GM21367 (cell line): ENCODE data around the gene RTN4RL1.

Experiments
- ATAC-seq: cut with Tn5 transposase; IDR thresholded peaks from one replicate; pipeline ENCODE4 v1.9.1; 2021; ENCODE audit not compliant: unreplicated experiment

The RTN4RL1 gene

DNA sequence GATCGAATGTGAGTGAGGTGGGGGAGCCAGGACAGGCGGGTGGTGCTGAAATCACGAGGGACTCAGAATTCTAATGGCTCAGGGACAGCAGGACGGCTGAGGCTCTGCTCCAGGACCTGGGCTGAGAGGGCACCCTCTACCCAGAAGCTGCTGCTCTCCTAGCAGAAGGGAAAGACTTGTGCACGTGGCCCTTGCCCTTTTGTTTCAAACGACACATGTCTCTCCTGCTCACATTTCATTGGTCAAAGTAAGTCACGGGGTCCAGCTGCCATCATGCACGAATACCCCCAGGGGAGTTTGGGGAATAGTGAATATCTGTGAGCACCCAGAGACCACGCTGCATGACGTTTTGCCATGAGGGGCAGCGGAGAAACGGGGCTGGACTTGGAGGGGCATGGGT lies 73.2 kb downstream of the RTN4RL1 start:
- ATAC-seq, result no peak

DNA sequence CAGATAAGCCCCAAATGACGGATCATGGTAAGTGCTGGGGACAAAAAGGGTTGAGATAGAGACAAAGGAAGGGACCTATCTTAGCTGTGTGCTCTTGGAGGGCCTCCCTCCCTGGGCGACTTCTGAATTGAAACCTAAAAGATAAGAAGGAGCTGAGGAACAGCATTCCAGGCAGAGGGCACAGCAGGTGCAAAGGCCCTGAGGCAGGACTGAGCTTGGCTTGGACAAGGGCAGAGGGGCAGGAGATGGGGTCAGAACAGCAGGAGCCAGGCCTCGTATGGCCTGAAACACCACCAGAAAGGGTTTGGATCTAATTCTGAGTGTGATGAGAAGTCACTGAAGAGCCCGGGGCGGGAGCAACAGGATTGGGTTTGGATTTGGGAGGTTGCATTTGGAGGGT lies 75.4 kb downstream of the RTN4RL1 start:
- ATAC-seq, result no peak

DNA sequence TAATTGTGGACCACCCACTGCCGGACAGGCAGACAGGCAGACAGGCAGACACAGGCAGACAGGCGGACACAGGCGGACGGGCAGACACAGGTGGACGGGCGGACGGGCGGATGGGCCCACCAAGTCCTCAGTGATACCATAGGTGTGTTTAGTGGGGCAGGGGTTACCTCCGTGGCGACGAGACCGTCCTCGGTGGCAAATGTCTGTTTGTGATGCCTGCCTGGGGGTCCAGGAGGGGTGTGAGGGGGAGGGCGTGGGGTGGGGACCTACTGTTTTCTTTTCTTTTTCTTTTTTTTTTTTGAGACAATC lies 76.7 kb downstream of the RTN4RL1 start:
- no peak for ATAC-seq

DNA sequence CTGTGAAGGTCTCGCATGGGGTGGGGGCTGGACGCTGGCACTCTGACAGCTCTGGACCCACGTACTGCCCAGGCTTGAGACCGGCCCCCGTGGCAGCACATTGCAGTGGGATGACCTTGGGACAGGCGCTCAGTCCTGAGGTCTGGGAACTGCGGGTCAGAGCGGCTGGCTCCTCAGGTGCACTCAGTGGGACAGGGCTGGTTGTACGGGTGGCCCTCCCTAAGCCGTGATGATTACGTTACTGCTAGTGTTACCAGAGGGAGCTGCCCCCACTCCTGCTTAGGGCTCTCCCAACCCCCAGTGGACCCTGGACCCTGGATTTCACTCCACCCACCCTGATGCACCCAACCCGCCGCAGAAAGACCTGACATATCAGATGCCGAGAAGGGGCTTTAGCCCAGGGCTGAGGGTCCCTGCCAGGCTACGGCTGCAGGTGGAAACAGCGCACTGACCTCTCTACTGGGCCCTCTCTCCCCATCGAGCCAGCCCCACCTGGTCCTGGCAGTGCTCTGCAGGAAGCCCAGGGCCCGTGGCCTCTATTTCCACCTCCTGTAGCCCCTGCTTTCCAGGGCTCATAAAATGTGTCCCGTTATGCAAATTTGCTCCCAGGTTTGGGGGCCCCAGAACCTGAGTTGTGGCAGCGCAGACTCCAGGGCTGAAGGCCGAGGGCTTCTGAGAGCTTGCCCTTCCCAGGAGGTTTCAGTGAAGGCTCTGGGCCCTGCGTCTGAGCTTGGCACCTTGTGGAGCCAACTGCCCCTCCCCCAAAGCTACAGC lies 77.2 kb downstream of the RTN4RL1 start:
- ATAC-seq, result no peak

DNA sequence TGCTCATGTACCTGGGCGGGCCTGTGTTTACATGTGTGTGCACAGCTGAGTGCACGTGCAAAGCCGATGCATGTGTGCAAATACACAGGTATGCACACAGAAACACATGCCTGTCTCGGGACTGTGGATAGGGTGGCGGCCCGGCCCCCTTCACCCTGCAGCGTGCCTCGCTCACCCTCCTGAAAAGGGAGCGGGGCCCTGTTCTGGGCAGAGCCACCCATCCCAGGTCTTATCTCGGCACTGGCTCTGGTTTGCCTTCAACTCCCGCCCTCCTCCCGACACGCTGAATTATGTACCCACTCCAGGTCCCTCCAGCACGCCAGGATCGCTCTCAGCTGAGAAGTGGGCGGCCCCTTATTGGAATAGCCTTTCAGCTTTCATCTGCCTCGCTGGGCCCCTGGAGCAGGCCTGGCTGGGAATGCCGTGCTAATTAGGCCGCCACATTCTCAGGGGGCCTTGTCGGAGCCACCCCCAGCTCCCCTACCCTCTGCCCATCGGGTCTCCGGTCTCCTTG lies 77.8 kb downstream of the RTN4RL1 start:
- no peak for ATAC-seq

DNA sequence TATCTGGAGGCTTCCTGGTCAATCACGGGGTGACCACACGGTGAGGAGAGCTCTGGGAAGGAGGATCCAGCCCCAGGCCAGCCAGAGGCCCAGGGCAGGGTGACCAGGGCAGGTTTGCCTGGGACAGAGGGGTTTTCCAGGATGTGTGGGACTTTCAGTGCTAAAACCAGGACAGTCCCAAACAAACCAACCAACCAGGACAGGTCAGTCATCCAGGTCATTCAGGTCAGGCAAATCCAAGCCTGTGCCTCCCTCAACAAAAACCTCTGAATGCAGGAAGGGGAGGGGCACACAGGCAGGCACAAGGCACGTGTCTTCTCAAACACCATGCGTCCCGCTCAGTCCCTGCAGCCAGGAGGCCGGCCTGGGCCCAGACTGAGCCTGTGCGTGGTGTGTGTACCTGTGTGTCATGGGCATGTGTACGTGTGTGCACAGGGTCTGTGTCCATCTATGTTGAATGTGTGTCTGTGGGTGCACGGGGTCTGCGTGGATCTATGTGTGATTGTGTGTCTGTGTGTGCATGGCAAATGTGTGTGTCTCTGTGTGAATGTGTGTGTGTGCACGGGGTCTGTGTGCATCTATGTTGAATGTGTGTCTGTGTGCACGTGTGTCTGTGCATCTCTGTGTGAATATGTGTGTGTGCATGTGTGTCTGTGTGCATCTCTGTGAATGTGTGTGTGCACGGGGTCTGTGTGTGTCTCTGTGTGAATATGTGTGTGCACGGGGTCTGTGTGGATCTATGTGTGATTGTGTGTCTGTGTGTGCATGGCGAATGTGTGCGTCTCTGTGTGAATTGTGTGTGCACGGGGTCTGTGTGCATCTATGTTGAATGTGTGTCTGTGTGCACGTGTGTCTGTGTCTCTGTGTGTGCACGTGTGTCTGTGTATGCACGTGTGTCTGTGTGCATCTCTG lies 78.9 kb downstream of the RTN4RL1 start:
- ATAC-seq, result no peak

DNA sequence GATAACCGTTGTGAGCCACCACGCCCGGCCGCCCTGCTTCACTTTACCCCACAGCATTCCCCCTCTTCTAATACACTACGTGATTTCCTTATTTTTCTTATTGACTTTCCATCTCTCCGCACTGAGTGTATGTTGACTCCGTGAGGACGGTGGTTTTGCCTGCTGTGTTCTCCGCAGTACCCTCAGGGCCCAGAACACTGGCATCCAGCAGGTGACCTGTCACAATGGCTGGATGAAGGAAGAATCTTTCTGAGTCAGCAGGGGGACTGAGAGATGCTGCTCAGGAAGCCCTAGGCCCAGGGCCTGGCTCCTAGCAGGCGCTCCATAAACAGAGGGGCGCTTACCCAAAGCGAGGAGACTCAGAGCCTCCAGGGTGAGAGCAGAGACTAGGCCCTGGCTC lies 79.5 kb downstream of the RTN4RL1 start:
- no peak for ATAC-seq

DNA sequence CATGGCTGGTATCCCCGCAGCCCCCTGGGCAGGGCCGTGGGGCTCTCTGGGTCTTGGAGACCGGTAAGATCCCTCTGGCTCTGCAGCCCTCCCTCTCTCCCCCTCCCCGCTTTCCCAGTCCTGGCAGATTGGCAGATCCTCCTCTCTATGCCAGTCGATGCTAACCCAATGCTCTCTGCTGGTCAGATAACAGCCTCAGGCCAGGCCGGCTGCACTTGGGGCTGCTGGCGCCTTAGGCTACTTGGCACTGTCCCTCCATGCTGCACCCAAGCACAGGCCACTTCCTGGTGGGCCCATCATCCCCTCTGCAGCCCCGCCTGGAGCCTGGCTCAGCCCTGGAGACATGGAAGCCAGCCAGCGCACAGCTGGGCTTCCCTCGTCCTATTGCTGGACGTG lies 81.7 kb downstream of the RTN4RL1 start:
- no peak for ATAC-seq

DNA sequence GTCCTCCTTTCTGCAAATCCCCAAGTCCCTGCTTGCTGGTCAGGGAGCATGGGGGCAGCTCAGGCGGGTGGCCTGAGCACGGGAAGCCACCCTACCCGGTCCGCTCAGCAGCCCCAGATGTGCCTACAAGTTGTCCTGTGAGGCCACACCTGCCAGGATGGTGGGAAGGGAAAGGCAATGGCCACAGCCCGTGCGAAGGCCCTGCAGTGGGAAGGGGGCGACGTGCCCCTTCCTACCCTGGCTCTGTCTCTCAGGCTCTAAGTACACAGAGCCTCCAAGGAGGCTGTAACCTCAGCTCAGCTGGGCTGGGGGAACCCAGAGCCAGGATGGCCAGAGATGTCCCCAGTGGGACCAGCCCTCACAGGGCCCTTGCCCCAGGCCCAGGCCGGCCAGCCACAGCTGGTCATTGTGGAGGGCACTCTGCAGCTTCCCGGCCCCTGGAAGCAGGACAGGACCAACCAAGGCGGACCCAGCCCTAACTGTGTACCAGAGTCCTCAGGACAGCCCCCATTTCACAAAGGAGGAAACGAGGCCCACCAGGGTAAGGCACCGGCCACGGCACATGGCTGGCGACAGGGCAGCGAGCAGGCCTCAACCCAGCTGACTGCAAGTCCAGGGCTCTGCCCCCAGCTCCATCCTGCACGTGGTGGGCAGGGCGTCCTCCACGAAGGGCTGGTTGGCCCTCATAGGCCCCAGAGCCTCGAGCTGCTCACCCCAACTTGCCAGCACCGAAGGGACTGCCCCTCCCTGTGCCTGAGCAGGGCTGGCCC lies 82.3 kb downstream of the RTN4RL1 start:
- ATAC-seq, result no peak

DNA sequence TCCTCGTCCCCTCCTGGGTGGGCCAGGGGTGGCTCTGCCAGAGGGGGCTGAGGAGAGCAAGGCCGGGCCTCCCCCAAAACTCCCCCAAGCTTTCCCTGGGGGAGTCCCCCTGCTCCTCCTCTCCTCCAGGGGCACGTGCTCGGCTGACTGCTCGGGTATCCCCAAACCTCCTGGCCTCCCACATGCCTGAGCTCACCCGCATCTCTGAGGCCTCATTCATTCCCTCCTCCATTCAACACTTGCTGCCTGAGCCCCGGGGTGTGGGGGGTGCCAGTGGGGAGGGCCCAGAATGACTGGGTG lies 83.1 kb downstream of the RTN4RL1 start:
- ATAC-seq, result no peak

DNA sequence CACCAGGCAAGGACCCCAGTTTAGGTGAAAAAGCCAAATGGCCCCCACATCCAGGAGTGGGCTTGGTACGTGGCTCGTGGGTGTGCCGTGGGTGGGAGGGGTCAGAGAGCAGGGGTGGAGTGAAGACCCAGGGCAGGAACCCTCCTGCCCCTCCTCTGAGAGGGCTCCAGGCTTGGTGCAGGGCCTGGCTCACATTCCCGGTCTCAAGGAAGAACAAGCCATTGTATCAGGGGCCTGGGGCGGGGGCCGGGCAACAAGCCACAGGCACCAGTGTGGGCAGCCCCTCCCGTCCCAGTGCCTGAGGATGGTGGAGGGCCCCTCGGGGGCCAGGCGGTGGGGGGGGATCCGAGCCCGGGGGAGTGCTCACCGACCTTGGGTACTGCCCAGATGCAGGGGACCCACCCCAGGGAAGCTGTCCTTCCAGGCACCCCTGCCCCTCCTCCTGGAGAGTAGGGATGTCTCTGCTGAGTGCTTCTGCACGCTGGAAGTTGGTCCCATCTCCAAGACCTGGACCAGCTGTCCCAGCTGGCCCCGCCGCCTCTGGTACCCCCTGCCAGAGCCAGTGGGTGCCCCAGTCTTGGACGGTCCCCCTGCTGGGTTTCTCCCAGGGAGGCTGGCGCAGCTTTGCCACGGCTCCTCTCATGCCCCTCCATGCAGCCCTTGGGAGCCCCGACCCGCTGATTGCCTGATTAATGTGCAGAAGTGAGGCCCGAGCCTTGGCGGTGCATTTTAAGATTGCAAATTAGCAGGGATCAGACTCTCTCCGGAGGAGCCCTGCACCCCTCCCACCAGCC lies 83.7 kb downstream of the RTN4RL1 start:
- no peak for ATAC-seq

DNA sequence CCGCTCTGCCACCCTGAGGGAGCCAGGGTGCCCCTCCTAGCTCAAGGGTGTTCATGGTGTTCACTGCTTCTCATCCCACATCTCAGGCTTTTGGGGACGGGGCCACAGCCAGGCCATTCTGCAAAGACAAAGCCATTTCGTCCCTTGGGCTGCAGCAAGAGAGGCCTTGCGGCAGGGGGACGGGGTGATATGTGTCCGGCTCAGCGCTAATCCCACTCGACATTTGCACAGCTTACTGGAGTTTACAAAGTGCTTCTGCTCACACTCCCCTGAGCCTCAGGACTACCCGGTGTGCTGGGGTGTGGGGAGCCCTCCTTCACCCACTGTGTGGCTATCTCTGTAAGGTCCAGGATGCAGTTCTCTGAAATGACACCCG lies 84.3 kb downstream of the RTN4RL1 start:
- no peak for ATAC-seq

DNA sequence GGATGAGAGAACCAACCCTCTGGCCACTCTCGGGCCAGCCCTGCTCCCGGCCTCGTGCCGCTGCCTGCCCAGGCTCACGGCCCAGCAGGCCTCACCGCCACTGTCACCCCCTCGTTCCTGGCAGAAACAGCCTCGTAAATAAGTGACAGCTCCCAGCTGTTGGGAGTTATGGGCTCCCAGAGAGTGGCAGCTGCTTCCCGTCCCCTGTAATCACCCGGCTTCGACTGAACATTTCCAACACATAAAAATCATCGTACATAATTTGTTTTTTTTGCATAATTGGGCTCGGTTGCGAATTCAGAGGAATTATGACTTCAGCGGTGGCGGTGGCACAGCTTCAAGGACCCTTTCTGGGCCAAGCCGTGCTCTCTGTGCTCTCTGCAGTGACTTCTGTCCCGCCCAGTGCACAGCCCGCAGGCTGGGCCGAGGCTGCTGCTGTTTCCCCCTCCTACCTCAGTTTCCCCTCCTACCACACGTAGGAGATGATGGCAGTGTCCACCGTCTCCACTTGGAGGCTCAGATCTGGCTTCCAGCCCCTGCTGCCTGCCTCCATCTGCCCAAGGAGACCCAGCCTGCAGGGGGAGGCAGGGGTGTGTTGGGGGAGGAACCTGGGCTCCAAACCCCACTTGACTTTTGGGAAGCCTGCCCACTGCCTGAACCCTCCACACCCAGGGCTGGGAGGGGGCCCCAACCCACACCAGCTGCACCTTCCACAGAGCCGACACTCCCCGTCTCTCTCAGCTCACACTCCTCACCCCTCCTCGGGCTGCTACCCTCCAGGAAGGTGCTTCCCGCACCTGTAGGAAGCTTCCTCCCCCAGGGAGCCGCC lies 84.9 kb downstream of the RTN4RL1 start:
- ATAC-seq, result no peak

DNA sequence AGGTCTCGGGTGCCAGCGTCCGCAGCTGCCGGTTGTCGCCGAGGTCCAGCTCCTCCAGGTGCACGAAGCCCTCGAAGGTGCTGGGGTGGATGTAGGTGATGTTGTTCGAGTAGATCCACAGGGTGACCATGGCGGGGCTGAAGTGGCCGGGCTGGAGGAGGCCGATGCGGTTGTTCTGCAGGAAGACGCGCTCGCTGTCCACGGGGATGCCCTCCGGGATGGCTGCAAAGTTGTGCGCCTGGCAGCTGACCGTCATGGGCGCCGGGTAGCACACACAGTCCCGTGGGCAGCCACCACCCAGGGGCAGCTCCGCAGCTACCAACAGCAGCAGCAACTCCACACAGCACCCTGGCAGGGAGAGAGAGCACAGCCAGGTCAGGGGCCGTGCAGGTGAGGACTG lies 87.7 kb downstream of the RTN4RL1 start:
- ATAC-seq, result no peak

DNA sequence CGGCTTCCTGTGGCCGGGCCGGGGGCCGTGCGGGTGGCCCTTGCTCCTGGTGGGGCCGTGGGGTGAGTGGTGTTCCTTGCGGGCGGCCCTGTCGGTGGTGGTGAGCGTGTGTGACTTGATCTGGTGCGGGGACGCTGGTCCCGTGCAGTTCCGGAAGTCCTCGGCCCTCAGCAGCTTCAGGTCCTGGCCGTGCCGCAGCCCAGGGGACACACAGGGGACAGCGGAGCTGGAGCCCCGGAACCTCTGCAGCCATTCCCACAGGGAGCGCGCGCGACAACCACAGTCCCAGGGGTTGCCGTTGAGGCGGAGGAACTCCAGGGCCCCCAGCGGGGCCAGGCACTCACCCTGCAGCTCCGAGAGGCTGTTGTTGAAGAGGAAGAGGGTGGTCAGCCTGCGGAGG lies 88.4 kb downstream of the RTN4RL1 start:
- no peak for ATAC-seq

DNA sequence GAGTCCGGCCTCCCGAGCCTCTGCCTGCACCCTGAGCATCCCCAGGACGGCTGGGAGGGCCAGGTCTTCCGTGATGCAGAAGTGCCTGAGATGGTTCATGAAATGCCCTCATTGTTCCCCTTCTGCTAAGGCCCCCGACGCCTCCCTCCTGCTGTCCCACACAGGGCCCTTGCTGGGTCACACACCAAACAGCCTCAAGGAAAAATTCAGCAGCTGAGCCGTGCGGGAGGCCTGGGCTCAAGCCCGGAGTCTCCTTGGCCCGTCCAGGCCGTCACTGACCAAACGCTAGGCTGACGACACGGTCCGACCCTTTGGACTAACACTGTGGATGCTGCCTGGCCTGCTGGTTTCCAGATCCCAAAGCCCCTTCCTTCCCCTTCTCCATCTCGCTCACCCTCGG lies 90.2 kb downstream of the RTN4RL1 start:
- ATAC-seq, result no peak

DNA sequence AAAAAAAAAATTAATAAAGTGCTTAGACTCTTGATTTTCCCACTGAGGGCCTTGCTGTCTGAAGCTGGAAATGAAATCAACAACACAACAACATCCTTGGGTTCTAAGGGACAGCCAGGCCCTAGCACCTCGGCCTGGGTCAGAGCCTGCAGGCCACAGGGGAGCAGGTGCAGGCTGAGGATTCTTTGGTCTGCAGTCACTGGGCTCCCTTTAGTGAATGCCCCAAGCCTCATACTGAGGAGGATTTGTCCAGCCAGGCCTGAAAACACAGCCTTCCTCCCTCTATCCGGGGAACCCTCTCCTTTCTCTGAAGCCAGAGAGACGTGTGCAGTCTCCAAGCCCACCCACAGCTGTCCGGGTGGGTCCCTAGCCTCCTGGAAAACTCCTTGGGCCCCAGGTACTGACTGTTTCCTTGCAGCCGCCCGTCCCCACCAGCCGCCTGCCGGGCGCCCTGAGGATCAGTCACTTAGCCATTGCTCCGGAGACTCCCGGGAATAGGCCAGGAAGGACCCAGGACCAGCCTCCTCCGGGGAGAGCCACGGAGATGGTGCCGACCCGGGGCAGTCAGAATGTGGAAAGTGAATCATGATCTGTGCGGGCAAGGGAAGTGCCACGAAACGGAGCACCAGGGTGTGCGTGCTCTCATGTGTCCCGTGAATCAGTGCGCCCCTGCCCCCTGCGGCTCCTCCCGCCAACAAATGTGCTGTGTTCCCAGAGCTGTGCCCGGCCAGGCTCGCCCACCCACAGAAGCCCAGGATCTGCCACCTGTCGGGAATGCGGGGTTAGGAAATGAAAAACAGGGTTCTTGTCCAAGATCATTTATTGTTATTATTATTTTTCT lies 91.0 kb downstream of the RTN4RL1 start:
- ATAC-seq, result no peak

DNA sequence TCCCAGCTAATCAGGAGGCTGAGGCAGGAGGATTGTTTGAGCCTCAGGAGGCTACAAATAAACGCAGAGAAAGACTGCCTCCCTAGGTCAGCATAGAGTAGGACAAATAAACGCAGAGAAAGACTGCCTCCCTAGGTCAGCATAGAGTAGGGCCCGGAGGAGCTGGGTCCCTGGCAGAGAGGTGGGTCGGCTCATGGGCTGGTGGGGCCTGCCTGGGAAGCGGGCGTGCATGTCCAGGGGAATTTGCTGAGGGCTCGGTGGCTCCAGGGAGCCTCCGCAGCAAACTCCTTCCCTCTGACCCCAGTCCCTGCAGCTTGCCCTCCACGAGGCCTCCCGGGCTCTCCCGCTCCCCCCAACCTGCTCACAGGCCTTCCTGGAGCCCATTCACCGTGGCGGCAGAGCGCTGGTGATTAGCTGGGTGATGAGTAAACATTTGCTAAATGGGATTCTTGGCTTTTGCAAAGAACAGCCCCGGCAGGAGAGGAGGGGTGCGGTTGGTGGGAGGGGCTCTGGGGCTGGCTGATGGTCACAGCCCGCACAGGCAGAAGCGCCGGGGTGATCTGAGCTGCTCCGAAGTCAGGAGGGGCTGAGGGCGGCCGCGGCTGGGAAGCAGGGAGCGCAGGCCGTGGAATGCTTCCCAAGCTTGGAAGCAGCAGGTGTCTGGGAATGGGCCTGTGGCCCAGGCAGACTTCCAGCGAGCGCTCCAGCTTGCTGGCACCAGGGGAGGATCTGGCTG lies 93.1 kb downstream of the RTN4RL1 start:
- no peak for ATAC-seq

DNA sequence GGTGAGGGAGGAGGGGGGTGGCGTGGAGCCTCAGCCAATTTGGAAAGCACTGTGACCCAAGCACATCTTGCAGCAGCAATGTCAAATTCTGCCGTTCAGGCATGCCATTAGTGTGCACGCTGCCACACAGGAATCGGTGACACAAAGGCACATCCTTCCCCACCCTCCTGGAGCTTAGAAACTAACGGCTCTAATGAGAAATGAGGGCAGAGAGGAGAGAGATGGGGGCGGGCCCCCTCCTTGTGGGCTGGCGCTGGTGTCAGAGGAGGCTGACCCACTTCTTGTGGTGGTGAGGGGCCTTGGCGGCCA lies 94.8 kb downstream of the RTN4RL1 start:
- ATAC-seq, result no peak
